ENCODE data around the gene NCOA7.
A peak's percentile ranks its signal among the peaks of the same experiment; 100 is the strongest.
"Not testable (repeated sequence)": the region's sequence is repeated elsewhere in the genome, so short reads cannot be mapped to it uniquely, and the experiment has no call there.

NCOA7 gene

GRCh38 chr6:125791151-125791819 is 525 bp downstream of the NCOA7 start:
- peak in 34 of 56 donors; percentile 7 to 74 (median 45) for DNase-seq

DNA sequence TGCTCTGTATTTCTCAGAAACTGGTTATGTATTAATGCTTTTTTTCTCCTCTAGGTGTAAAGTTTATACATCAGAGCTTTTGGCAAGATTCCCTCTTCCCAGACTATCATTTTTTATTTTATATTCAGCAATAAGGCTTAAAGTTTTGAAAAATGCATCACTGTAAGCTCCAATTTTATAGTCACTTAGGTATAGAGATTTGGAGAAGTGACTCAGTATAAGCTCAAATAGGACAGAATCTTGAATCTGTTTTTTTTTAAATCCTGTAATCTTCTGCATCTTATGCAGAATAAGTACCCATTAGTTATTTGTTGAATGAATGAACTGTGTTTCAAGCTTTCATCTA is 1.0 kb downstream of the NCOA7 start:
- no peak for DNase-seq

DNA sequence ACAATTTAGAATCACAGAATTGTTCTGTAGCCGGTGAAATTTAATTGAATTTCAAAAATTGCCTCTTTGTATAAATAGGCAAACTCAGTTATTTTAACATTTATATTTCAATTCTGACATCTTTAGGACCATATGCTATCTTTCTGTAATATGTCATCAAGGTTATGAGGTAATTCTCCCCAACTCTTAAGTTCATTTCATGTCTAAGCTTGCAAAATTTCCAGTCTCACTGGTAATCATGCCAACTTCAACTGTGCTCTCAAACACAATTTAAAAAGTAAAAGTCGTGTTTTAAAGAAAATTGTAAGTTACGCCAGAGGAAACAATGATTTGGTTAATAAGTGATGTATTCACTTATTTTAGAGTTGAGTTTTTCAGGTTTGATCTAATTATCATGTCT is 1.4 kb downstream of the NCOA7 start:
- no peak for DNase-seq

DNA sequence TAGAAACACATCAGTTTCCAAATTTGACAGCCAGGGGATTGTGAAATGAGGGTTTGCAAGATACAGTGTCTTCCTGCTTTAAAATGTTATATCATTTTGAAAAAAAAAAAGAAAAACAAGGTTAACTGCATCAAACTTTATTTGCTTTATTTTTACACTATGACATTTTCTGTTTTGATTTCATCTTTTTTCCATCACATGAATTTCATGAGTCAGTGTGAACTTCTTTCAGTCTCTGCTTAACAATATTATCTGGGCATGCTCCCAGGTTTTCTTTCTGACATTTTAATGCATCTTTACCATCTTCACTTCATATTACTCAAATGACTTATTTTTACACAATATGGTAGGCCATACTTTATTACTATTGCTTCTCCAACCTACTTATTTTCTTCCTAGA is 1.9 kb downstream of the NCOA7 start:
- DNase-seq, result no peak

DNA sequence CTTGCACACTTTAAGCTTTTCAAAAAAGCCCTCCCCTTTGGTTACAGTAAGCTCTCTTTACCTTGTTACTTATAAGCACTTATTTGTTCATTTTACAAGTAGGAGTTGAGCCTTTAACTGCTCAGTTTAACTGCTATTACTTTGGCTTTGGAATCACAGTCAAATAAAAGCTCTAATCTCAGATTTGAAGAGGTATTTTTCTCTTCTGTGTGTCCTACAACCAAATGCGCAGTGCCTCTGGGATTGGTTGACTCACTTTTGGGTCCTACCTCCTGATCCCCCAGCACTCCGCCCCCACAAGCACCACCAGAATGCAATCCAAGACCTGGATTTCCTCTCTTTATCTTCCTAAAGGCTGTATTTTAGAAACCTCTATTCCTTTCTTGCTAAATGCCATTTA is 2.5 kb downstream of the NCOA7 start:
- no peak for DNase-seq

GRCh38 chr6:125793863-125794262 is 3.1 kb downstream of the NCOA7 start:
- DNase-seq, result no peak

- no peak for DNase-seq
These were observed 3.8 kb downstream of the NCOA7 start for GRCh38 chr6:125794342-125795137.

GRCh38 chr6:125795301-125795700 is 4.5 kb downstream of the NCOA7 start:
- no peak for DNase-seq

DNA sequence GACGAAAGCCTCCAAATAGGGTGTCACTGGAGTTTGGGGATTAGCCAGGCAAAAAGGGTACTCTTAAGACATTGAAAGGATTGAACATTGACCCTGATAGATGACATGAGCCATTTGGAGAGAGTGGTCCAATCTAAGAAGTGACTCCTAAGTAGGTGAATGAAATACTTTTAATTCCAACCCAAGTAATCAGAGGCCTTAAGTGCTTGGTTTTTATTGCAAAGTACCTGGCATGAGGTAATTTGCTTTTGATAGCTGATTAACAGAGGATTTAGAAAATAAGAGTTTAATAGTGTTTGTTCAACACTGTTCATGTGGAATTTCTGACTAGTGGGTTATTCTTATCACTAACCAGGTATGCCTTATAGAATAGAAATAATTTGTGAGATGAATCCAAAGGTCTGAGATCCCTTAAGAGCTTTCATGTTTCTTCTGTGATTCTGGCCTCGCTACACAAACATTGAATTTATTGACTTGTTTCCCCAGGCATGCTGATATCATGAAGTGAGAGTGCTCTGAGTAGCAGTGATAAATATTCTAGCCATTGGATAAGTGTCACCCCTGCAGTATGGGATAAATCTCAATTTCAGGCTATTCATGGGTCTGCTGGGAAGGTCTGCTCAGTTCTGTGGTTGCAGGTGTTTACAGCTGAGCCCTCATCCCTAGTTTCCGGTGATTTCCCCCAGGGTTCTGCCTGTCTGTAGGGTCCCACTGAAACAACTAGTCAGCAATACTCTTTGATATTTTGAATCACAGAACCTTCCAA is 6.5 kb downstream of the NCOA7 start:
- no peak for DNase-seq

DNA sequence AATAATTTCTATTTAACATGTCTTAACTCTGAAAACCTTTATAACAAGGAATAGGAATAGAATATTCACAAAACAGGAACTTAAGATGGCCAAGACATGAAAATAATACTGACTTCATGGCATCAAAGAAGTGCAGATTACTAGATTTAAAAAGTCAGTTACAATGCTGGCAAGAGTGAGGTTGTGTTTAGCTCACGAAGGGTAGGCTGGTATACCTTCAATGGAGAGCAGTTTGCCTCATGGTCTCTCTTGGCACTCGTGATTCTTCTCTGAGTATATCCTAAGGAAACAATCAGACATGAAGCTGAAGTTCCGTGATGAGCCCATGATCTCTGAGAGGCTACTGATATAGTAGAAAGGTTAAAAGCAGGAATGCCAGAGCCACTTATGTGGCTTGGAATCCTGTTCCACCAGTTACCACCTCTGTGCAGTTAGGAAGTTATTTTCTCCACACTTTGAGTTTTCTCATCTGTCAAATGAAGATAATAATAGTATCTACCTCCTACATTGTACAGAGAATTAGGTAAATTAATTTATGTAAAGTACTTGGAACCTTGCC is 7.2 kb downstream of the NCOA7 start:
- DNase-seq, result no peak

DNA sequence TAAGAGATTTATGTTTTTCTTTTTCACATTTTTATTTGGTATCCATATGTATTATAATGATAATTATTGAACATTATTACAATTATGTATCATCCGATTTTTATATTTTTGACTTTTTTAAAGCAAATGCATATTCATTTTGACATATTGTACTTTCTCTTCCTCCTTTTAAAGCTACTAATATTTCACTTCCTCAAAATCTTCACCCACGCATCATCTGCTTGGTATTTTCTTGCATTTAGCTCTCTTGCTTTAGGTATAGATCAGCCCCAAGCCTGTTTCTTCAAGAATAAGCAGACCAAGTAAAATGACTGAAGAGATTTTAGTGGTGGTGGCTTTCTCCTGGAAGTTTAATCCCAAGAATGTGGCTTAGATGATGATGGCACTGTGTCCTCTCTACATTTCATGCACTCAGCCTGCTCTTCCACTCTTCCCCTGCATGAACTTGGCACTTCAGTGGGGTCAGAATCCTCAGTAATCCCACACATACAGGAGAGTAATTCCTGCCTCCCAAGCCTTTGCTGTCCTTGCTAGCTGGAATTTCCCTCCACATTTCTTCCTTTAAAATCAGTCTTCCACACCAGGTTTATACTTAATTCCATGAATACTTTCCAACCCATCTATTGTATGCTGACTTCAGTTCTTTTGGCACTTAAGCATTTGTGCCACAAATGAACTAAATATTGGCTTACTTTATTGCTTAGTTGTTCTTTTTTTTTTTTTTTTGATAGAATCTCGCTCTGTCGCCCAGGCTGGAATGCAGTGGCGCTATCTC is 8.2 kb downstream of the NCOA7 start:
- DNase-seq, result no peak

DNA sequence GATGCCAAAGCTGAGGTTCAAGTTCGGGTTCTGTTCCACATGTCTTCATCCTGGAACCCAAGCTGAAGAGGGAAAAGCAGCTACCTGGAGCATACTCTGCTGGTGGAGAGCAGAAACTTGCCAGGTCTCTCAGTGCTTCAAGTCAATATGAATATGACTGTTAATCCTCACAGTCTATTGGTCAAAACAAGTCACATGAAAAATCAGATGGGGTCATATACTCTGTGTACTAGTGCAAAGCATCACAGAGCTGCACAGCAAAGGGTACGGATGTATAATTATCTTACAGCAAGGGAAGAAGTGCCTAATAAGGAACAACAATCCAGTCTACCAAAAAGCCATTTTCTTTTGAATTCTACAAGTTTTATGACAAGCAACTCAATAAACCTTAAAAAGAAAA is 11.6 kb downstream of the NCOA7 start:
- no peak for DNase-seq

- DNase-seq, result no peak
These were observed 12.2 kb downstream of the NCOA7 start for GRCh38 chr6:125802943-125803377.

- no peak for DNase-seq
These were observed 13.5 kb downstream of the NCOA7 start for GRCh38 chr6:125804264-125804663.

DNA sequence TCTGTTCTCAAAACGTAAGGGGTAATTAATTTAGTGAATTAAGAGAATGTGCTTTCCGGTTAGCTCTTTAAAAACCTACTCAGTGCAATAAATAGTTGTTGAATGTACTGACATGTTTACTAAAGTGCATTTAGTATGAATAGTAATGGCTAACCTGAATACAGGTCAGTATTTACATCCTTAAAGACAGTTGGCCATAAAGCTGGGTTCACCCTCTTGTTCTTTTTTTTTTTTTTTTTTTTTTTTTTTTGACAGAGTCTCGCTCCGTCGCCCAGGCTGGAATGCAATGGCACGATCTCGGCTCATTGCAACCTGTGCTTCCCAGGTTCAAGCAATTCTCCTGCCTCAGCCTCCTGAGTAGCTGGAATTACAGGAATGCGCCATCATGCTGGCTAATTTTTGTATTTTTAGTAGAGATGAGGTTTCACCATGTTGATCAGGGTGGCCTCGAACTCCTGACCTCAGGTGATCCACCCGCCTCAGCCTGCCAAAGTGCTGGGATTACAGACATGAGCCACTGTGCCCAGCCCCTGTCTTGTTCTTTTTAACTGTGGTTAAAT is 14.2 kb downstream of the NCOA7 start:
- DNase-seq, result not testable (repeated sequence)

DNA sequence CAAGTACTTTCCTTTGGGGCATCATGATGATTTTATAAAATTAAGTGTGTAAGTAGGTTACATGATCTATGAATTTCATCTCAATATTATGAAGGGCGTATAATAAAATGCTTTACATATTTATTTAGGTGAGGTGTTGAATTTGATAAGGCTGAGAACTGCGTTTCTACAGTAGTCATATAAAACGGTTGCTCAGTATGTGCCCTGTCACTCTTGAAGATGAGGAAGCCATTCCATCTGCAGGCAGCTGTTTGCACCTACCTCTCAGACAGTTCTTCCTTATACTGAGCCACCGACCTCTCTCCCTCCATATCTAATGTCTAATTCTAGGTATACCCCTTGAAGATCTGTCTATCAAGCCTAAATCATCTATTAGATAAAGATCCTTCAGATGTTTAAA is 16.1 kb downstream of the NCOA7 start:
- no peak for DNase-seq

DNA sequence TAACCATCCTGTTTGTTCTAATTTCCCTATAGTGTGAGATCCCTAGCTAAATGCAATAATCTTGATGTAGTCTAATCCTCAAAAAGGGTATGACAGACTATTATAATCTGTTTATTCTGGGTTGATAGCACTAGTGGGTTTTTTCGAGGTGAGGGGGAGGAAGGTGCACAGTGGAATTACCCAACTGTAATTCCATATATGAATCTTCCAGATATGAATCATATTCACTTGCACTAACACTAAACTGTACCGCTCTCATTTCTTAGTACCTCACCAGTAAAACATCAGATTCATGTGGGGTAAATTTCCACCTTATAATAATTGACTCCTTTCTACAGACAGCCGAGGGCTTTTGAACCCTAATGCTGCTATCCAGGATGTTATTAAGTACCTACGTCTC is 16.5 kb downstream of the NCOA7 start:
- no peak for DNase-seq

GRCh38 chr6:125808060-125808459 is 17.3 kb downstream of the NCOA7 start:
- no peak for DNase-seq

- DNase-seq, result no peak
These were observed 17.8 kb downstream of the NCOA7 start for GRCh38 chr6:125808591-125808990.

GRCh38 chr6:125809570-125810170 is 18.9 kb downstream of the NCOA7 start:
- no peak for DNase-seq

- DNase-seq, result no peak
These were observed 19.7 kb downstream of the NCOA7 start for GRCh38 chr6:125810445-125810844.

Data from amygdala (tissue), 56 donors.